AG08395 (cell line): Measurements from ENCODE around the gene TCEA3.
A peak's percentile ranks its signal among the peaks of the same experiment; 100 is the strongest.
"Not testable (repeated sequence)": the region's sequence is repeated elsewhere in the genome, so short reads cannot be mapped to it uniquely, and the experiment has no call there.

Experiments used
- DNase-seq: peaks from one replicate; pipeline ENCODE4 v3.0.0; 2012; ENCODE audit warnings: mixed read lengths, low spot score

The TCEA3 gene

GRCh38 chr1:23392125-23392855, 32.3 kb downstream of the TCEA3 start:
- no peak for DNase-seq

DNA sequence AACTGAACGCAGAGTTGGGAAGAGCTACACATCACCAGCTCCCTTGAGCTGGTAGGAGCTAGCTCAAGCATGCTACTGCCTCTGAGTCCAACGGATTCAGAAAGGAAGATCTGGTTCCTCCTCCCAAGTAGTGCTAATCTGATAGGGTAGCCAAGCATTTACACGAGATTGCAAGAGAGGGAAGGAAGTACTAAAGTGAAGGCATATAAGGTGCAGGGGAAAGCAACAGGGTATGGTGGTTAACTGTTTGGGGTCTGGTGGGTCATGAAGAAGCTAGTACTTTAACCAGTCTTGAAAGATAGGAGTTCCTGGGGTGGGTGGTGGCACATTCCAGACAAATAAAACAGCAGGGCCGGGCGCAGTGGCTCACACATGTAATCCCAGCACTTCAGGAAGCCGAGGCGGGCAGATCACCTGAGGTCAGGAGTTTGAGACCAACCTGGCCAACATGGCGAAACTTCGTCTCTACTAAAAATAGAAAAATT, 34.7 kb downstream of the TCEA3 start:
- no peak for DNase-seq

DNA sequence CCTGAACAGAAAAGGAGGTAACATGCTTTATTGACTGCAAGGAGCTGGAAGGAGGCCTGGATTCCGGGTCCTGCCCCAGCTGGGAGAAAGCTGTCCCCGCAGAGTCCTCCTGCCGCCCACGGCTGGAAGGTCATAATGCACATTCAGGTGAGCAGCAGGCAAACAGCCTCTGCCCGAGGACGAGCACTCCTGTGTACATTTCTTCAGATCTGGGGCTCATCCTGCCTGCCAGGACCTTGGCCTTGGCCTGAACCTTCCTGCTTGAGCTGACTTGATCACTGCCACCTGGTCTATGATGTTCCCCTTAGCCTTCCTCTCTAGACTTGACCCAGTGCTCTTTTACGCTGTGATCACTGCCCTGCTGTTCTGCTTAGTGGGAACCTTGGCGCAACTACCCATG, 37.1 kb downstream of the TCEA3 start:
- DNase-seq, result no peak

GRCh38 chr1:23385119-23385621, 39.4 kb downstream of the TCEA3 start:
- DNase-seq, result no peak

DNA sequence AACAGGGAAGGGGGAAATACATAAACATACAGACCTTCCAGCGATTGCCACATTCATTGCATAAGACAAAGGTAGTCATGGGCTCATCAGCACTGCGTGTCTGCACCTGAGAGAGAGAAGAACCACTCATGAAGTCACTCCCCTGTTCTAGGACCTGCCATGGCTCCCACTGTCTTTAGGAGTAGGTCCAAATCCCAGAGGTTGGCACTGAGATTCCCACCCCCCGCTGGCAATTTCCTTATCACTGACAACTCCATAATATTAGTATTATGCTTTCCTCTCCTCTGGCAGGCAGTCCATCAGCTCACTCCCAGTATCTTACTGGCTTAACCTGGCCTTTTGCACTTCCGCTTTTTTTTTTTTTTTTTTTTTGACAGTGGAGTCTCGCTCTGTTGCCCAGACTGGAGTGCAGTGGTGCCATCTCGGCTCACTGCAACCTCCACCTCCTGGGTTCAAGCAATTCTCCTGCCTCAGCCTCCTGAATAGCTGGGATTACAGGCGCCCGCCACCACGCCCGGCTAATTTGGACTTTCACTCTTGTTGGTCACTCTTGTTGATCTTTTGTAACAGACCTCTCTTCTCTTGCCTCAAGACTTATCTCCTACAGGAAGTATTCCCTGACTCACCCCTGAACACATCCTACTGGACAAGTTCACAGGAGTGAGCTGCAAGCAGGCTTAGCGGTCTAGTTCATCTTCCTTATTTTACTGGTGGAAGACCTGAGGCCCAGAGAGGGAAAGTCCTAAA, 40.1 kb downstream of the TCEA3 start:
- DNase-seq, result peak; percentile 58

DNA sequence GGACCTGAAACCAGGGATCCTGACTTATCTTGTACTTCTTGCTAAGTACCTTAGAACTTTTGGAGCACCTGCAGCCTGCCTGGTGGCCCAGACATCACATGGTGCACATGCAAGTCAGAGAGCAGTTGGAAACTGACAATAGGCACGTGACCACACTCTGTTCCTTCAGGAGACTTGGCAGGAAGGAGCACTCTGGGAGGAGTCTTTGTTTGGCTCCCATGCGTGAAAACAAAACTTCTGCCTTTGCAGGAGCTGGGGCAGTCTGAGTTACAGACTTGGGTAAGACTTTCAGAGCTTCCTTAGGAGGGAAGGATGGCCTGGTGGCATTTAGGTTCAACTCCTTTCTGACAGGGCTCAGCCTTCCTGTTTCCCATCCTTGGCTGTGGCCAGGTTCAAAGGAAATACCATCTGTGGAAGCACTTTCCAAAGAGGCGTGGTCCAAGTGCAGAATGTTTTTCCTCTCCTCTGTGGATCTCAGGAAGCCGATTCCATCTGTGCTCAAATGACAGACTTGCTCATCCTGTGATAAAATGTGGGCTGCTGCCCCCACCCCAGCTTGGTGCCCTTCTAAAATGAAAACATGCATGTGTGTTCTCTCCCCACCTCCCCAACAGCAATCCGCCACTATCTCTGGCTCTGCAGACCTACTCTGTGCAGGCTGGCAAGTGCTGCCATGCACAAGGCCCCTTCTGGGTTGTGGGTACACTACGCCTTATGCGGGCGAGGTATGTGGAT, 40.8 kb downstream of the TCEA3 start:
- DNase-seq, result no peak

- DNase-seq, result no peak
Observed at GRCh38 chr1:23381233-23381885, 43.2 kb downstream of the TCEA3 start.

DNA sequence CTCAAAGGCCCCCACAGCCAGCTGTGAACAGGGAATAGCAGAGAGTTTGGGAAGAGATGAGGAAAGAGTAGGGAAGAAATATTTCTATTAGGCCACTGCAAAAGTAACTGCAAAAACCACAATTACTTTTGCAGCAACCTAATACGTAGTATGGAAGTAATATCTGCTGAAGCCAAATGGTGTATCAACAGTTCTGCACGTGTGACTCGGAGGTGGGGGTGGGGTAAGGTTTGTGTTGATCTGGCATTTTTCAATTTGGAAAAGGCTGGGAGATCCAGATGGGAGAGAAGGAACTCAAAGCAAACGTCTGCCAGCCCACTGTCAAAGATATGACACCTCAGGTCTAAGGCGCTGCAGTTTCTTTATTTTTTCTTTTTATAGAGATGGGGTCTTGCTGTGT, 43.8 kb downstream of the TCEA3 start:
- DNase-seq, result no peak

DNA sequence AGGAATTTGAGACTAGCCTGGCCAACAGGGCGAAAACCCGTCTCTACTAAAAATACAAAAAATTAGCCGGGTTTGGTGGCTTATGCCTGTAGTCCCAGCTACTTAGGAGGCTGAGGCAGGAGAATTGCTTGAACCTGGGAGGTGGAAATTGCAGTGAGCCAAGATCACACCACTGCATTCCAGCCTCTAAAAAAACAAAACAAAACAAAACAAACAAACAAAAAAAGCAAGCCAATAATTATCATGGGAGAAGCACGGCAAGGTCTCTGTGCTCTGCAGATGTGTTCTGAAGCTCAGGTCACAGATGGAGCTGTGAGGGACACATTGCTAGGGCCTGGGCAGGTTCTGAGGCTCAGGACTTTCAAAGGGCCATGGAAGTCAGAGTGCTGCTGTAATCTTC, 44.3 kb downstream of the TCEA3 start:
- not testable (repeated sequence) for DNase-seq

GRCh38 chr1:23376890-23377811, 47.4 kb downstream of the TCEA3 start:
- peak; percentile 74 for DNase-seq

DNA sequence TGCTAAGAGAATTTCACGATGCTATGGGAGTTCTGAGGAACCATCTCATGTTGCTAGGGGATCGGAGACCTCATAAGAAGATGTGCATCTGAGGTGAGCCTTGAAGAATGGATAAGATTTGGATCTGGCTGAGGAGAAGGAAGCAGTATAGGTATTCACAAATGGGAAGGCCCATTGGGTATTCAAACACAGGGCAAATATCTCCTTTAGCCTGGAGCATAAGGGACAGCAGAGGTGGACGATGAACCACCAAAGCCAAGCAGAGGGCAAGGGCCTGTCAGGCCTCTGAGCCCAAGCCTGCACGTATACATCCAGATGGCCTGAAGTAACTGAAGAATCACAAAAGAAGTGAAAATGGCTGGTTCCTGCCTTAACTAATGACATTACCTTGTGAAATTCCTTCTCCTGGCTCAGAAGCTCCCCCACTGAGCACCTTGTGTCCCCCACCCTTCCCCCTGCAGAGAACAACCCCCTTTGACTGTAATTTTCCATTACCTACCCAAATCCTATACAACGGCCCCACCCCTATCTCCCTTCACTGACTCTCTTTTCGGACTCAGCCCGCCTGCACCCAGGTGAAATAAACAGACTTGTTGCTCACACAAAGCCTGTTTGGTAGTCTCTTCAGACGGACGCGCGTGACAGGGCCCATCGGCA, 50.3 kb downstream of the TCEA3 start:
- DNase-seq, result not testable (repeated sequence)

- no peak for DNase-seq
Observed at GRCh38 chr1:23371987-23372880, 52.3 kb downstream of the TCEA3 start.

DNA sequence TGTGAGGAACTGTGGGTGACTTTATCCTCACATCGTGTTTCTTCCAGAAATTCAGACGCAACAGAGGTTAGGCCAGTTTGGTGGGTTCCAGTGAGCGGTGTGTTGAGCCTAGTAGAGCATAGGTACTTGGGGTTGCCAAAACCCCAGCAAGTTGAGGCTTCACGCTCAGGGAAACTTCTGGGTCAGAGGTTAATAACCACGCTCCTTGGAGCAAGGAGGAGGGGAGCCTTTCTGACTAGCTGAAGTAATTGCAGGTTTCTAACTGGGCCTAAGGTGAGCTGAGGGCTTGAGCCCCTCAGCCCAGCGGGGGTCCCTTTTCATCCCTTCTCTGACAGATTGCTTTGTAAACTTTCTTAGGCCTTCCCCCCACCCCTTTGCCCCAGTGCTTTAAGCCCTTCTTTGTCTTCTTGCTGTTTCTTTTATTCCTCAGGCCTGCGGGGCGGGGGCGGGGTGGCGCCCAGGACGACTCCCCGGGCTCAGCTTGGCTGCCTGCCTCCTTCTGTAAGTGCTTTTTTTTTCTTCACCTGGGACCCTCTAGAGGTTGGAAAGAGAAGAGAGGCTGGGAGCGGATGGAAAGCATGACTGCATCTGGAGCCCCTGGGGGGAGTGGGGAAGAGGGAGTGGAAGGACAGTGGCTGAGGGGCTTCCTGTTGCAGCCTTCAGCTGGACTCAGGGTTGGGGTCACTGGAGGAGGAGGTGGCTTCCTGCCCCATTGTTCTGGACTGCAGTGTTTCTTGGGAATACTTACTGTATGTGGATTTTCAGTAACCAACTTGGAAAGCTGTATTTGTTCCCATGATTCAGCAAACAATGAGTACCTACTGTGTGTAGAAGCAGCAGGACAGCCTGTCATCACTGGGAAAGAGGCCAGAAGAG, 53.6 kb downstream of the TCEA3 start:
- DNase-seq, result no peak

- DNase-seq, result no peak
Observed at GRCh38 chr1:23370330-23370708, 54.2 kb downstream of the TCEA3 start.

DNA sequence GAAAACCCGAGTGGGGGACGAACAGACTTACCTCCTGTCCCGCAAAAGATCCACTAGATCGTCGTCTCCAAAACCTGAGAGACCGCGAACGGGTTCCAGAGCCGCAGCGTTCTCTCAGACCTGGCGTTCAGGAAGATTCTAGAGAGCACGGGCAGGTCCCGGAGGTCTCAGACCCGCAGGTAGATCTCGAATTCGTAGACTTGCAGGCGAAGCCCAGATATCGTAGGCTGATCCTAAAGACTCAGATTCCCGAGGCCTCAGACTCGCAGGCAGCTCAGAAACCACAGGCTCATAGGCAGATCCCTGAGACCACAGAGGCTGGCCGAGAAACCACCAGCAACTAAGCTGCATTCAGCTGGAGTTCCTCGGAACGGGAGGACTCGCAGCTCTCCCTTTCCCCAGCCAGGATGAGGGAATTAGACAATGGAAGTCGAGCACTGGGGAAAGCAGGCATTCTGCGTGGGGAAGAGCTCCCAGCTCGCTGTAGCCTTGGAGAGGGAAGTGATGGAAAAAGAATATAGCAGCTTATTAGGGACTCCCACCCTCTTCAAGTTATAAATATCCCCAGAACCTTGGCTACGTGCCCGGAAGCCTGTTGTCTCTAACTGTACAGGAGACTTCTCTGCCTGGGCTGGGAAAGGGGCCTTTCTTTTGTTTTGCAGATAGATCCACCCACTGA, 55.1 kb downstream of the TCEA3 start, which contains the start of gene ZNF436:
Gene ZNF436, minus strand, starts transcription at position 502 of the 679 bp plus-strand sequence. CDS start 1,831 bp downstream, outside the sequence.
- DNase-seq, result peak; percentile 55

GRCh38 chr1:23368562-23369334, 55.8 kb downstream of the TCEA3 start:
- DNase-seq, result peak; percentile 88
